ENCODE results near the gene ZNF418. TPM values are rescaled to one million over a fixed set of nuclear protein-coding genes. Genes with fewer than 3 reads are reported as not detected.

The ZNF418 gene
- total RNA-seq, 1 experiment from 2014 or later, result 4.8 TPM

GRCh38 chr19:57947088-57947418 lies 11.9 kb upstream of the ZNF418 start:
- 0 out of 2 replicates have a peak, but pooled peaks cover 4% of the 10 kb centered on the region for H3K27me3 ChIP-seq (ENCODE audit: insufficient read depth, low read depth)
- ChIA-PET POLR2A (ENCODE audit: unreplicated experiment) (no interaction called here), CTCF (no interaction called here)
- peak overlapping the region; percentile 96 for H2AFZ ChIP-seq
- H3K36me3 ChIP-seq (ENCODE audit: low read depth), result peaks cover 27% of the 10 kb centered on the region
- H4K20me1 ChIP-seq (ENCODE audit: insufficient read depth), result no peaks in the 10 kb centered on the region
- peaks cover 6% of the 10 kb centered on the region; the same call in 1 of the 2 replicates for H3F3A ChIP-seq (ENCODE audit: insufficient read depth, low read depth)
- H3K9me2 ChIP-seq (ENCODE audit: insufficient read depth), result no peaks in the 10 kb centered on the region
- H3K4me3 ChIP-seq, result peak overlapping the region; percentile 91
- H3K4me1 ChIP-seq (replicated peaks; ENCODE audit: insufficient read depth), result peaks cover 9% of the 10 kb centered on the region
- intact Hi-C loops (cut with micrococcal nuclease; ENCODE audit: unreplicated experiment), result loop anchor here (1.0 kb wide), 4 partner anchors 55 to 470 kb away; partner anchors contain the start of genes ZNF606 and ZNF772
- no peak for TF ChIP-seq EZH2 (IDR thresholded peaks at IDR 0.05; ENCODE audit: low read depth)
- peak overlapping the region; percentile 35; the same call in 1 of the 2 replicates for H3K27ac ChIP-seq
- H3K4me2 ChIP-seq, result peak overlapping the region; percentile 91
- H3K9me3 ChIP-seq (ENCODE audit: insufficient read depth, low read depth), result peaks cover 63% of the 10 kb centered on the region
- no TSS peak for BruUV-seq (replicated peaks)
- peak in 1 of 2 experiments; percentile 5 for DNase-seq
- peaks cover 27% of the 10 kb centered on the region for H3K79me2 ChIP-seq (ENCODE audit: low read depth)

- DNase-seq, result no peak
- Histone ChIP-seq H2AFZ (no peak overlapping the region), H3K4me1 (replicated peaks; ENCODE audit: insufficient read depth) (peaks cover 9% of the 10 kb centered on the region), H3F3A (ENCODE audit: insufficient read depth, low read depth) (peaks cover 6% of the 10 kb centered on the region; the same call in 1 of the 2 replicates), H4K20me1 (ENCODE audit: insufficient read depth) (no peaks in the 10 kb centered on the region), H3K4me3 (peak overlapping the region; percentile 91), H3K27ac (no peak overlapping the region), H3K9me3 (ENCODE audit: insufficient read depth, low read depth) (peaks cover 70% of the 10 kb centered on the region), H3K4me2 (peak overlapping the region; percentile 91), H3K79me2 (ENCODE audit: low read depth) (peaks cover 27% of the 10 kb centered on the region), H3K9me2 (ENCODE audit: insufficient read depth) (no peaks in the 10 kb centered on the region), H3K36me3 (ENCODE audit: low read depth) (peaks cover 34% of the 10 kb centered on the region), H3K27me3 (ENCODE audit: insufficient read depth, low read depth) (no peaks in the 10 kb centered on the region)
- ChIA-PET POLR2A (ENCODE audit: unreplicated experiment) (no interaction called here), CTCF (no interaction called here)
- TF ChIP-seq EZH2 (IDR thresholded peaks at IDR 0.05; ENCODE audit: low read depth) (no peak), CTCF (conservative IDR thresholded peaks at IDR 0.05) (no peak)
- no TSS peak for BruUV-seq (replicated peaks)
- intact Hi-C loops (cut with micrococcal nuclease; ENCODE audit: unreplicated experiment), result no loop called here
Measured at GRCh38 chr19:57946316-57946715, 11.1 kb upstream of the ZNF418 start.

- no peaks in the 10 kb centered on the region for H3F3A ChIP-seq (ENCODE audit: insufficient read depth, low read depth)
- H4K20me1 ChIP-seq (ENCODE audit: insufficient read depth), result no peaks in the 10 kb centered on the region
- ChIA-PET POLR2A (ENCODE audit: unreplicated experiment) (no interaction called here), CTCF (no interaction called here)
- no peak for DNase-seq
- H3K36me3 ChIP-seq (ENCODE audit: low read depth), result peaks cover 46% of the 10 kb centered on the region
- H3K27ac ChIP-seq, result no peak overlapping the region
- peaks cover 18% of the 10 kb centered on the region for H3K79me2 ChIP-seq (ENCODE audit: low read depth)
- H3K27me3 ChIP-seq (ENCODE audit: insufficient read depth, low read depth), result no peaks in the 10 kb centered on the region
- no peak overlapping the region for H2AFZ ChIP-seq
- peaks cover 8% of the 10 kb centered on the region for H3K4me1 ChIP-seq (replicated peaks; ENCODE audit: insufficient read depth)
- no peak overlapping the region for H3K4me2 ChIP-seq
- no peak for TF ChIP-seq CTCF (conservative IDR thresholded peaks at IDR 0.05)
- no peak for TF ChIP-seq EZH2 (IDR thresholded peaks at IDR 0.05; ENCODE audit: low read depth)
- BruUV-seq (replicated peaks), result no TSS peak
- no peaks in the 10 kb centered on the region for H3K9me2 ChIP-seq (ENCODE audit: insufficient read depth)
- H3K4me3 ChIP-seq, result 0 out of 2 replicates have a peak overlapping the region, but pooled peaks have one; percentile 16
- peaks cover 90% of the 10 kb centered on the region for H3K9me3 ChIP-seq (ENCODE audit: insufficient read depth, low read depth)
- intact Hi-C loops (cut with micrococcal nuclease; ENCODE audit: unreplicated experiment), result no loop called here
Measured at GRCh38 chr19:57941593-57941992, 6.4 kb upstream of the ZNF418 start.

- Histone ChIP-seq H3K4me1 (replicated peaks; ENCODE audit: insufficient read depth) (no peaks in the 10 kb centered on the region), H3K4me3 (peak overlapping the region; percentile 60), H3K4me2 (no peak overlapping the region), H3K79me2 (ENCODE audit: low read depth) (no peaks in the 10 kb centered on the region), H2AFZ (no peak overlapping the region), H3K9me3 (ENCODE audit: insufficient read depth, low read depth) (peaks cover 73% of the 10 kb centered on the region), H3K27ac (no peak overlapping the region), H3F3A (ENCODE audit: insufficient read depth, low read depth) (no peaks in the 10 kb centered on the region), H3K9me2 (ENCODE audit: insufficient read depth) (no peaks in the 10 kb centered on the region), H3K27me3 (ENCODE audit: insufficient read depth, low read depth) (no peaks in the 10 kb centered on the region), H4K20me1 (ENCODE audit: insufficient read depth) (no peaks in the 10 kb centered on the region), H3K36me3 (ENCODE audit: low read depth) (peaks cover 6% of the 10 kb centered on the region; the same call in 1 of the 2 replicates)
- intact Hi-C loops (cut with micrococcal nuclease; ENCODE audit: unreplicated experiment), result no loop called here
- no TSS peak for BruUV-seq (replicated peaks)
- DNase-seq, result no peak
- TF ChIP-seq CTCF (conservative IDR thresholded peaks at IDR 0.05), result no peak
- no peak for TF ChIP-seq EZH2 (IDR thresholded peaks at IDR 0.05; ENCODE audit: low read depth)
- POLR2A ChIA-PET (ENCODE audit: unreplicated experiment), result interaction anchor here (0.7 kb wide), 1 partner anchor 500 kb away, joined by 4 read pairs; the partner anchor contains the start of gene ZNF749
- CTCF ChIA-PET, result no interaction called here
Measured at GRCh38 chr19:57935731-57936130, 529 bp upstream of the ZNF418 start.
